Stimulated activated CD4-positive, alpha-beta T cell treated with anti-CD3 and anti-CD28 coated beads, Interleukin-4, amount 100 ng/mL, for 24 hours (primary cell): ENCODE data around the gene NR2F2.

Source experiments
- DNase-seq: peaks from one replicate; pipeline ENCODE4 v3.0.0-alpha.2; 2020

The NR2F2 gene

GRCh38 chr15:96344060-96344705 is 13.7 kb downstream of the NR2F2 start:
- DNase-seq, result no peak

DNA sequence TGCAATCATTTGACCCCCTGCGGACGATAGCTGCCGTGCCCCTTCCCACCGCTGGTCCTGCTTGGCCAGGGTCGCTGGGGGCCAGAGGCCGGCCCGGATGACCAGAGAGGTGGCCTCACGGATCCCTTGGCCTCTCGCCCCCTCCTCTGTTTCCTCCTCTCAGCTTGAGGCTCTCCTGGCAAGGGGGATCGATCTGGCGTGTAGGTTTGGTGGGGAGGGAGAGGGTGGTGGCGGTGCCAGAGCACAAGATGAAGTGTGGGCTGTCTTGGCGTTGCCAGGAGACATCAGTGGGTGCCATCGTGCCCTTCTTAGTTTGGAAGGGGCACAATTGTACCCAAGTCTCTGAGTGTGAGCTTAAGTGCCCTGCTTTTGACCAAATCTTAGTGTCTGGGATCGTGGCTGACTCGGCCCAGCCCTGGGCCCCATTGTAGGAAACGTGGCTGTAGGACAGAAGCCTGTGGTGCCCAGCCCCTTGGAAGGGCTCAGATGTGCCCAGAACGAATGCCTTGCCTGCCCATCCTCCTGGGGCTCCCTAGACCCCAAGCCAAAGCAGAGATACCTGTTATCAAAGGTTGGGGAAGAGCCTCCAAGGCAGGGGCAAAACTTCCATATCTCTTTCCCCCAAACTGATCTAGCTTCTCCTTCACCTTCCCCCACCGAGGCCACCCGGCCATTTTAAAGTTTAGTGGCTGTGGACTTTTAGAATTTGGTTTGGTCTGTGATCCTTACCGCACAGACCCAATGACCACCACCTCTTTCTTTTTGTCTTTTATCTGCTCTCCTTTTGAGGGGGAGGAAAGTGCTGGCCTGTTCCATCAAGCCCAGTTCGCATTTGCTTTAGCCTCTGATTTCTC is 14.4 kb downstream of the NR2F2 start:
- DNase-seq, result no peak

- DNase-seq, result no peak
Measured at GRCh38 chr15:96345560-96346399, 15.3 kb downstream of the NR2F2 start.

GRCh38 chr15:96346409-96346970 is 16.0 kb downstream of the NR2F2 start:
- DNase-seq, result no peak

- no peak for DNase-seq
Measured at GRCh38 chr15:96347181-96348111, 16.9 kb downstream of the NR2F2 start.

DNA sequence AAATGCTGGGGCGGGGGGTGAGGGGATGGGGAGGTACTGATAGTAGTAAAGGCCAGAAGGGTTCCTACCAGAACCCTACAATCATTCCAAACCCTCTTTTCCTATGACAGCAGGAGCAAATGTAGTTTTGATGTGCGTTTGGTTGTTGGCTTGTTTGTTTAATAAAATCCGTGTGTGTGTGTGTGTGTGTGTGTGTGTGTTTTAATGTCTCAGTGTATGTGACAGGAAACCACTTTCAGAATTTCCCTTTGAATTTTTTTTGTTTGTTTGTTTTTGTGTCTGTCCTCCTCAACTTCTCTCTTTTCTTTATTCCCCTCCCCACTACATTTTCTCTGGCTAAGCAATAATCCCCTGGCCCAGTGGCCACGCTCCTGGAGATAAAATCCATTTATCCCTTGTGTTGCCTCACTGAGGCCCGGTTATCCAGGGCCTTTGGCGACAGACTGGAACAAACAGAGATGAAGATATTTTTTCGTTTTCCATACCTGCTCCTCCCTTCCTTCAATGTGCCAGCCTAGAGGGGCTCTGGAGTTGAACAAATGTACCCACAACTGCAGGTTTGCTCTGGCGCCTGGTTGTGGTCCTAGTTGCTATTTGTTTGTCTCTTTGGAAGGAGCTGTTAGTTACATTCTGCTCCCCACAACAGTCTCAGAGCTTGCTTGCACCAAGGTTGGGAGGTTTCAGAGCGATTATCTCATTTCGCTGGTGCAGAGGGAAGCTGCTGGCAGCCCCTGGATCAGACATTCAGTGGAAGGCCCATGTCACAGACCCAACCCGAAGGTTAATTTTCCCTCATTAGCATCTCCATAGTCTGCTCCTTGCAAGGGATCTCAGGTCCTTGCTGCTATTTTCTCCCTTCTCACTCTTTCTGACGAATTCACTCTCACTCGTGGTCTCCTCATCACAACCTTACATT is 17.9 kb downstream of the NR2F2 start:
- no peak for DNase-seq

GRCh38 chr15:96349034-96349856 is 18.7 kb downstream of the NR2F2 start:
- no peak for DNase-seq

- DNase-seq, result no peak
Measured at GRCh38 chr15:96349857-96350720, 19.6 kb downstream of the NR2F2 start.

DNA sequence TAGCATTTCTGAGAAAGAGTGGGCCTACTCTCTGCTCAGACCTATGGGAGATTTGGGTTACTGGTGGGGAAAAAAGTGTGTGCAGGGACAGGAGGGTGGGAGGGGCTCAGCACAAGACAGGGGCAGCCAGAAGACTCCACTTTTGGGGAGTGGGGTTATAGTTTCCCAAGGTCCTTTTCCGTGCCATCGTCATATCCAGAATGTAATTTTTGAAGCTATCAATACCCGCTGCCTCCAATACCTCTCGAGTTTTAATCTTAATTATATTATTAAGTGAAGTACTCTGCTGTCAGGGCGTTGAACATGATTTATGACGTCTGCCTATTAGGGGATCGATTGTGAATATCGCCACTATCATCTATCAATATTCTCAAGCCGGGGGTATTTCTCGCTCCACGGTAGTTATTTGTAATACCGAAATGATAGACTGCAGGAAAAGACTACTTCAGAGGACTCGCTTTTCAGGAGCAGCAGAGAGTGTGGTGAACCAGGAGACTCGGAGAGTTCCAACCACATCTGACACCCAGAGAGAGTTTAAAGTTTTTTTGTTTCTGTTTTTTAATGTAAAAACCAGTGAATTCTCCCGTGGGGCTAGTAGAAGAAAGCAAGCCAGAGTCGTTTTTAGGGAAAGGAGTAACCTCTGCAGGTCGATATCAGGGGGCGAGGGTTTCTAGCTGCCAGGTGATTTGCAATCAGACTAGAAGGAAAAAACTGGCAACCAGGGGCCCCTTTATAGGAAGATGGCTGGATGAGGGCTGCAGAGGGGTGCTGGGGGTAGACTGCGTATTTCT is 20.6 kb downstream of the NR2F2 start:
- no peak for DNase-seq

- no peak for DNase-seq
Measured at GRCh38 chr15:96351761-96352603, 21.5 kb downstream of the NR2F2 start.

DNA sequence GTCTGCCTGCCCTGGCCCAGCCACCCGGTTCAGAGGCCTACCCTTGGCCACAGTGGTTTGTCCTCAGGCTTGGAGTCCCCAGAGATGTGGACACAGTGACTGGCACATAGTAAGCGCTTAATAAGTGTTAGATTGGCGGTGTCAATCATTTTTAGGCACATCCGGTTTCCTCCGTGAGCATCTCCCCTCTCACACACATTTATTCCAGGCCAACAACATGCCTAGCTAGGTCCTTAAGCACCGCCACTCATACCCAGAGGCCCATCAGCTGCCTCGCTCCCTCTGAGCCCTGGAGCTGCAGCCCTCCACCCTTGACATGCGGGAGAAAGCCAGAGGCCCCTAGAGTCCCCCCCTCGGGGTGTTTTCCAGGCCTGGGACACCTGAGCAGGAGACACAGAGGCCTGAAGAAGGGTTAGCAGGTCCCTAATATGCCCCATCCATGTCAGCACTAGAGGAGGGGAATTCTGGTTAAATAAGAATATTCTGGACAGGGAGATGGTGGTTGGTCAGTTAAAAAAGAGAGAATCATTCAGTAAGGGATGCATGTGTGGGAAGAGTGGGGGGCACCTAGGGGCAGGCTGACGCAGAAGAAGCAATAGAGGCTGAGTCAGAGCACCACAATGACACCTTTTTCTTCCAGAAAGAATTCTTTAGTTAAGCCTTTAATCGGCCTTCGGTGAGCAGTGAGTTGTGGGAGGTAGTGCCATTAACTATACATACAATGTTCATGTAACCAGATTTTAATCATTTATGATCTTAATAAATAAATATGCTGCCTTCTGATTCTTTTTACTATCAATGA is 22.3 kb downstream of the NR2F2 start:
- DNase-seq, result no peak

DNA sequence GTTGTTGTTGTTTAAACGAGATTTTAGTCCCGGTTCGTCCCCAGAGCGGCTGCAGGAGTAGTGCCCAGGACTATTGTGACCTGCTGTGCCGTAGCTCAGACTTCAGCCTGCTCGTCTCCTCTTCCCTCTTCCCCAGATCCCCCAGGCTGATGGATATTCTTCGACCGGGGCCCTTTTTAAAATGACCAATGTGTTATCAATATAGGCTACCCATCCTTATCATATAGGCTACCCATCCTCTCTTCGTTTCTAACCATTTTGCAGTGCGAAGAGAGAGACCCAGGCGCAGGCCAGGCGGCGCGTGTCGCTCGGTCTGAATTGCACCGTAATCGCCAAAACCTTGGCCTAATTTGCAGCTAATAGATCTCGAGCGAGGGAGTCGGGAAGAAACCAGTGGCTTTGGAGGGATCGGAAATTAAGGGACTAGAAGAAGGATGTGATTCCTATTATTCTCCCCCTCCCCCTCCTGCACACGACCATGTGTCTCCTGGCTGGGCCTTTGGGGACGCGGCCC is 23.0 kb downstream of the NR2F2 start:
- DNase-seq, result no peak

- DNase-seq, result no peak
Measured at GRCh38 chr15:96353930-96354730, 23.6 kb downstream of the NR2F2 start.

DNA sequence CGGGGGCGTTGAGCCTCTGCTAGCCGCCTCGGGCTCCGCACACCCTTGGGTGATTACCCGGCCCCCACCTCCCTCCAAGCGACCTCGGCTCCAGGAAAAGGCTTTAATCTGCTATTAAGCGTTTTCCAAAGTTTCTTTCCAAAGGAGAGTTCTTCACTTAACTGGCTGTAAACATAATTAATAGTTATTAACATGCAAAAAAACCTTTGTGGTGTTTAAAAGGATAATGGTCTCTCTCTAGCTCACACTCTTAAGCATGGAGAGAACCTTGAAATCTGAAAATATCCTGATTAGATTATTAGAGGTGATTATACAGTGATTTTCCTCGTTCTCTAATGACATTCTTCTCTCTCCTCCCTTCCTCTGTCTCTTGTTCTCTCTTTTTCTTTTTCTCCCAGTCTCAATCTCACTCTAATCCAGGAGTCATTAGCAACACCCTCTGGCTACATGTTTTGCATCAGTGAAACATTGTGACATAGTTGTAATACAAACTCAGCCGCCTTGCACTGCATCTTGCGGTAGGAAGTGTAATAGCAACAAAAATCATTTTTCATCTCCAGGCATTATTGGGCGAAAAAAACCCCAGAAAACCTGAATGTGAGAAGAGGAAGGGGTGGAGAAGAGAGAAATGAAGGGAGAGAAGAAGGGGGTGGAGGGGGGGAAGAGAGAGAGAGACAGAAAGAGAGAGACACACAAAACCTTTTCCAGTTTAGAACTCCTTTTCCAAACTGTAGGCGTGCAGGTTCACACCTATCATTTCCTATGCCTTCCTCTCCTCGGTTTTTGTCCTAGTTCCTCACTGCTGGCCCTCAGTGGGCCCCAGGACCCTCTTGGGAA is 24.4 kb downstream of the NR2F2 start:
- no peak for DNase-seq
